Measurements from ENCODE around the gene EXOC1. TPM values are rescaled to one million over a fixed set of nuclear protein-coding genes. Genes with fewer than 3 reads are reported as not detected.

The EXOC1 gene
- total and polyA plus RNA-seq, 2 experiments from 2014 or later, result 13.4 to 22.2 TPM

Small RNA genes lying within 50 kb of the gene (small RNA-seq; reads per million reads assigned to genes)
- gene RNU6-652P (ENCODE audit: low replicate concordance), result not detected

Other genes starting within 250 kb of the EXOC1 start
- gene NMU, start 217.3 kb upstream of the EXOC1 start, total RNA-seq (2014; rRNA removed; shearing (Covaris generic)), result 40.2 and 47.5 TPM in 2 replicates
- gene NMU, start 217.3 kb upstream of the EXOC1 start, polyA plus RNA-seq (2016; fragmentation: Nextera tagmentation; extraction: Ambion mirVana), result 96.3 and 102 TPM in 2 replicates
- not detected in 2 replicates for gene EXOC1L, start 33.9 kb upstream of the EXOC1 start, total RNA-seq (2014; rRNA removed; shearing (Covaris generic))
- not detected in 2 replicates for gene EXOC1L, start 33.9 kb upstream of the EXOC1 start, polyA plus RNA-seq (2016; fragmentation: Nextera tagmentation; extraction: Ambion mirVana)
- 13.6 and 15.7 TPM in 2 replicates for gene CEP135, start 95.3 kb downstream of the EXOC1 start, total RNA-seq (2014; rRNA removed; shearing (Covaris generic))
- 8.3 and 11.8 TPM in 2 replicates for gene CEP135, start 95.3 kb downstream of the EXOC1 start, polyA plus RNA-seq (2016; fragmentation: Nextera tagmentation; extraction: Ambion mirVana)